ENCODE measurements around the gene NTMT2.

Gene NTMT2

GRCh38 chr1:170174395-170174794 is 28.6 kb downstream of the NTMT2 start:
- no peak overlapping the region for H3K4me3 ChIP-seq (ENCODE audit: low read depth, low read length)
- TF ChIP-seq CTCF (IDR thresholded peaks at IDR 0.05; ENCODE audit: borderline replicate concordance, insufficient read depth, low read depth, low read length): no peak

GRCh38 chr1:170175041-170175440 is 29.3 kb downstream of the NTMT2 start:
- no peak for TF ChIP-seq CTCF (IDR thresholded peaks at IDR 0.05; ENCODE audit: borderline replicate concordance, insufficient read depth, low read depth, low read length)
- no peak overlapping the region for H3K4me3 ChIP-seq (ENCODE audit: low read depth, low read length)

GRCh38 chr1:170175484-170175883 is 29.7 kb downstream of the NTMT2 start:
- no peak for TF ChIP-seq CTCF (IDR thresholded peaks at IDR 0.05; ENCODE audit: borderline replicate concordance, insufficient read depth, low read depth, low read length)
- H3K4me3 ChIP-seq (ENCODE audit: low read depth, low read length): no peak overlapping the region

GRCh38 chr1:170176772-170177171 is 31.0 kb downstream of the NTMT2 start:
- no peak for TF ChIP-seq CTCF (IDR thresholded peaks at IDR 0.05; ENCODE audit: borderline replicate concordance, insufficient read depth, low read depth, low read length)
- H3K4me3 ChIP-seq (ENCODE audit: low read depth, low read length): no peak overlapping the region

GRCh38 chr1:170182442-170182841 is 36.7 kb downstream of the NTMT2 start:
- TF ChIP-seq CTCF (IDR thresholded peaks at IDR 0.05; ENCODE audit: borderline replicate concordance, insufficient read depth, low read depth, low read length): no peak
- no peak overlapping the region for H3K4me3 ChIP-seq (ENCODE audit: low read depth, low read length)

- H3K4me3 ChIP-seq (ENCODE audit: low read depth, low read length): no peak overlapping the region
- no peak for TF ChIP-seq CTCF (IDR thresholded peaks at IDR 0.05; ENCODE audit: borderline replicate concordance, insufficient read depth, low read depth, low read length)
Observed at GRCh38 chr1:170192546-170192945, 46.8 kb downstream of the NTMT2 start.

GRCh38 chr1:170194451-170194850 is 48.7 kb downstream of the NTMT2 start:
- H3K4me3 ChIP-seq (ENCODE audit: low read depth, low read length): no peak overlapping the region
- TF ChIP-seq CTCF (IDR thresholded peaks at IDR 0.05; ENCODE audit: borderline replicate concordance, insufficient read depth, low read depth, low read length): no peak
